Panc1 (cell line): ENCODE results near the gene CD1C.

Experiments used
- CTCF ChIP-seq: fragments of 450-650 bp; IDR thresholded peaks from 2 replicates; pipeline ENCODE4 v1.5.1; 2017; ENCODE audit warnings: mild to moderate bottlenecking
- POLR2AphosphoS5 ChIP-seq: IDR thresholded peaks from 2 replicates; pipeline ENCODE4 v1.6.1; 2012; ENCODE audit warnings: mild to moderate bottlenecking, low read depth, low read length, moderate library complexity
- SIN3A ChIP-seq: IDR thresholded peaks from 2 replicates; pipeline ENCODE4 v1.6.1; 2012; ENCODE audit warnings: low read depth, mild to moderate bottlenecking, low read length, moderate library complexity, borderline replicate concordance; ENCODE audit not compliant: insufficient read depth

- TF ChIP-seq CTCF (no peak), POLR2AphosphoS5 (no peak), SIN3A (no peak)
Observed at GRCh38 chr1:158289811-158290210, at the start of gene CD1C.
